ENCODE results near the gene CHTOP.

Gene CHTOP

DNA sequence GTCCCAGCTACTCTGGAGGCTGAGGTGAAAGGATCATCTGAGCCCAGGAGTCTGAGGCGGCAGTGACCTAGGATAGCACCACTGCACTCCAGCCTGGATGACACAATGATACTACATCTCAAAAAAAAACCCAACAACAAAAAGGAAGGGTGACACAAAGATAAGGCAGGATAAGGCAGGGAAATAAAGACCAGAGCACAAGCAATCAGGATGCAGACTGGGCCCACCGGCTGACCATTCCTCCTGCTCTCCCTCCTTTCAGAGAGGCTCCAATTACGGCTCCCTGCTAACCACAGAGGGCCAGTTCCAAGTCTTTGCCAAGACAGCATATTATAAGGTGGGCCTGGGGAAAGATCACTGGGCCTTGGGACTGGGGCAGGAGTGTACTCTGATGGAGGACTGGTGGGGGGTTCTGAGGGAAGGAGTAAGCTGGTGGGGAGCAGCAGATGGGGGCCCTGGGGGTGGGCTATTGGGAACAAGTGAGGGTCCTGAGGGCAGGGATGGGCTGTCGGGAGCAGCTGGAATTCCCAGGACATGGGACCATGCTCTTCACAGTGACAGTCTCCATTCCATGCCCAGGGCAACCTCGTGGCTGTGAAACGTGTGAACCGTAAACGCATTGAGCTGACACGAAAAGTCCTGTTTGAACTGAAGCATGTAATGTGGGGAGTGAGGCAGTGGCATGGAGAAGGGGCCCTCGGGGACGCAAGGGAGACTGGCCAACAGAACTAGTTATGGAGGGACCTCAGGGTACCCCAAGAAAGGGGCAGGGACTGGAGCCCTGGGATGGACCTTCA, 51.9 kb downstream of the CHTOP start:
- Histone ChIP-seq H3K4me3 (no peak overlapping the region), H3K27ac (no peak overlapping the region)
- TF ChIP-seq, protein P1, sequence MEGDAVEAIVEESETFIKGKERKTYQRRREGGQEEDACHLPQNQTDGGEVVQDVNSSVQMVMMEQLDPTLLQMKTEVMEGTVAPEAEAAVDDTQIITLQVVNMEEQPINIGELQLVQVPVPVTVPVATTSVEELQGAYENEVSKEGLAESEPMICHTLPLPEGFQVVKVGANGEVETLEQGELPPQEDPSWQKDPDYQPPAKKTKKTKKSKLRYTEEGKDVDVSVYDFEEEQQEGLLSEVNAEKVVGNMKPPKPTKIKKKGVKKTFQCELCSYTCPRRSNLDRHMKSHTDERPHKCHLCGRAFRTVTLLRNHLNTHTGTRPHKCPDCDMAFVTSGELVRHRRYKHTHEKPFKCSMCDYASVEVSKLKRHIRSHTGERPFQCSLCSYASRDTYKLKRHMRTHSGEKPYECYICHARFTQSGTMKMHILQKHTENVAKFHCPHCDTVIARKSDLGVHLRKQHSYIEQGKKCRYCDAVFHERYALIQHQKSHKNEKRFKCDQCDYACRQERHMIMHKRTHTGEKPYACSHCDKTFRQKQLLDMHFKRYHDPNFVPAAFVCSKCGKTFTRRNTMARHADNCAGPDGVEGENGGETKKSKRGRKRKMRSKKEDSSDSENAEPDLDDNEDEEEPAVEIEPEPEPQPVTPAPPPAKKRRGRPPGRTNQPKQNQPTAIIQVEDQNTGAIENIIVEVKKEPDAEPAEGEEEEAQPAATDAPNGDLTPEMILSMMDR (IDR thresholded peaks at IDR 0.05), result no peak
- no peak for DNase-seq (ENCODE audit: low spot score)

DNA sequence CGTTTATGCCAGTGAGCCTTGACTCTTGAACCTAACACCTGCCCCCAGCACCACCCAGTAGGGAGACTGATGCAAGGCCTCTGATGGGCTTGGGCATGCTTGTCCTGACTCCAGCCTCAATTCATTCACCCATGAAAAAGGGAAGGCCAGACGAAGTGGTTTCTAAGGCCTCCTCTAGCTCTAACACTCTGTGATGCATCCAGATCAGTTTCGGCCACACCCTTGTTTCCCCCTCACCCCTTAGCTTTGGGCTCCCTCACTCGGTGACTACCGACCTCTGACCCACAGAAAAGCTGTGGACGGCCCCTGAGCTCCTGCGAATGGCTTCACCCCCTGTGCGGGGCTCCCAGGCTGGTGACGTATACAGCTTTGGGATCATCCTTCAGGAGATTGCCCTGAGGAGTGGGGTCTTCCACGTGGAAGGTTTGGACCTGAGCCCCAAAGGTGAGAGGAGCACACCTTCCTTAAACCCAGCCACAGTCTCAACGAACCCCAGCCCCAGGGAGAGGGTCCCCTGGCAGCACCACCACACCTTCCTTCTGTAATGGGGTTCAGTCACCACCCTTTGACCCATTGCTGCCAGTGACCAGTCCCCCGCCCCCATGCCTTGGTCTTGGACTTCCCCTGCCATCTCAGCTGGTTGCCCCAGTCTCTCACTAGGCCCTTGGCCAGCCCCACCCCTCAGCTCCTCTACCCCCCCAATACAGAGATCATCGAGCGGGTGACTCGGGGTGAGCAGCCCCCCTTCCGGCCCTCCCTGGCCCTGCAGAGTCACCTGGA, 53.7 kb downstream of the CHTOP start:
- Histone ChIP-seq H3K4me3 (no peak overlapping the region), H3K27ac (no peak overlapping the region)
- TF ChIP-seq, protein P1 (IDR thresholded peaks at IDR 0.05), result no peak
- no peak for DNase-seq (ENCODE audit: low spot score)

DNA sequence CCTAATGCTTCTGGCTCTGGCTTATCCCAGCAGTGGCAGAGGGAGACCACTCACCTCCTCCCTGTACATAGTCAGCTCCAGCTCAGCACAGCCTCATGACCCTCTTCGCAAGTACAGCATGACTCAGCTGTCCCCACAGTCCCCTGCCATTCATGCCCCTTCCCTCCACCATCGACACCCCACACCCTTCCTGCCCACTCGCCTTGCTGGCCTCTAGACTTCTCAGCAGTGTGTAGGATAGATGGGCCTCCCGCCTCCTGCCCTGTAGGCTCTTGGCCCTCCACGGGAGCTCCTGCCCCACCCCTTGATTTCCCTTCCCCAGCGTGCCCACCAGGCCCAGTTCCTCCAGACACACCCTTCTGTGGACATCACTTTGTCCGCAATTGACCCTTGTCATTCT, 54.4 kb downstream of the CHTOP start:
- TF ChIP-seq, protein P1 (IDR thresholded peaks at IDR 0.05), result no peak
- no peak for DNase-seq (ENCODE audit: low spot score)
- Histone ChIP-seq H3K4me3 (no peak overlapping the region), H3K27ac (no peak overlapping the region)

DNA sequence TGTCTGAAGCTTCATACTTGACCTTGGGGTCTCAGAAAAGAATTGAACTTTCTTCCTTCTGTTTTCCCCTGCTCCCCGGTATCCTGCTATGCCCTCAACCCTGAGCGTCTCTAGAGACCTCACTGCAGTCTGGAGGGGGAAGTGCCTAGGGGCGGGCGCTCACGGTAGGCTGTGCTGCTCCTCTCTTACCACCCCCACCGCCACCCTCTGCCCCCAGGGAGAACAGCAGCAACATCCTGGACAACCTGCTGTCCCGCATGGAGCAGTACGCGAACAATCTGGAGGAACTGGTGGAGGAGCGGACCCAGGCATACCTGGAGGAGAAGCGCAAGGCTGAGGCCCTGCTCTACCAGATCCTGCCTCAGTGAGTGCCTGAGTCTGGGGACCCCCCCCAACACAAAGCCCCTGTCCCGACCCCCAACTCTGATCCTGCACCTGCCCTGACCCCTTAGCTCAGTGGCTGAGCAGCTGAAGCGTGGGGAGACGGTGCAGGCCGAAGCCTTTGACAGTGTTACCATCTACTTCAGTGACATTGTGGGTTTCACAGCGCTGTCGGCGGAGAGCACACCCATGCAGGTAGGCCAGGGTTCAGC, 55.0 kb downstream of the CHTOP start:
- TF ChIP-seq, protein P1 (IDR thresholded peaks at IDR 0.05), result no peak
- H3K27ac ChIP-seq, result no peak overlapping the region
- DNase-seq (ENCODE audit: low spot score), result no peak
- H3K4me3 ChIP-seq, result no peak overlapping the region

DNA sequence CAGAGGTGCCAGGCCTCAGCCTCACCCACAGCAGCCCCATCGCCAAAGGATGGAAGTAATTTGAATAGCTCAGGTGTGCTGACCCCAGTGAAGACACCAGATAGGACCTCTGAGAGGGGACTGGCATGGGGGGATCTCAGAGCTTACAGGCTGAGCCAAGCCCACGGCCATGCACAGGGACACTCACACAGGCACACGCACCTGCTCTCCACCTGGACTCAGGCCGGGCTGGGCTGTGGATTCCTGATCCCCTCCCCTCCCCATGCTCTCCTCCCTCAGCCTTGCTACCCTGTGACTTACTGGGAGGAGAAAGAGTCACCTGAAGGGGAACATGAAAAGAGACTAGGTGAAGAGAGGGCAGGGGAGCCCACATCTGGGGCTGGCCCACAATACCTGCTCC, 59.6 kb downstream of the CHTOP start:
- DNase-seq (ENCODE audit: low spot score), result no peak
- no peak overlapping the region for H3K4me3 ChIP-seq
- TF ChIP-seq, protein P1 (IDR thresholded peaks at IDR 0.05), result no peak
- no peak overlapping the region for H3K27ac ChIP-seq

Measured in coronary artery (tissue), 2 donors.